Daoy (cell line): Measurements from ENCODE around the gene PAFAH2. TPM values are rescaled to one million over a fixed set of nuclear protein-coding genes. Genes with fewer than 3 reads are reported as not detected.
A peak's percentile ranks its signal among the peaks of the same experiment; 100 is the strongest.
"Not testable (repeated sequence)": the region's sequence is repeated elsewhere in the genome, so short reads cannot be mapped to it uniquely, and the experiment has no call there.

Experiments
- DNase-seq: peaks from one replicate; pipeline ENCODE4 v3.0.0-alpha.2; 2015; ENCODE audit warnings: low read depth
- total RNA-seq: library from RNA; depleted of rRNA; stranded (reverse); fragments of >200 nt; shearing (Covaris generic); gene quantifications from 2 replicates; pipeline ENCODE4 v1.2.3, GENCODE V29; 2014

PAFAH2 gene
- total RNA-seq, 1 experiment from 2014 or later: 7.7 TPM

DNA sequence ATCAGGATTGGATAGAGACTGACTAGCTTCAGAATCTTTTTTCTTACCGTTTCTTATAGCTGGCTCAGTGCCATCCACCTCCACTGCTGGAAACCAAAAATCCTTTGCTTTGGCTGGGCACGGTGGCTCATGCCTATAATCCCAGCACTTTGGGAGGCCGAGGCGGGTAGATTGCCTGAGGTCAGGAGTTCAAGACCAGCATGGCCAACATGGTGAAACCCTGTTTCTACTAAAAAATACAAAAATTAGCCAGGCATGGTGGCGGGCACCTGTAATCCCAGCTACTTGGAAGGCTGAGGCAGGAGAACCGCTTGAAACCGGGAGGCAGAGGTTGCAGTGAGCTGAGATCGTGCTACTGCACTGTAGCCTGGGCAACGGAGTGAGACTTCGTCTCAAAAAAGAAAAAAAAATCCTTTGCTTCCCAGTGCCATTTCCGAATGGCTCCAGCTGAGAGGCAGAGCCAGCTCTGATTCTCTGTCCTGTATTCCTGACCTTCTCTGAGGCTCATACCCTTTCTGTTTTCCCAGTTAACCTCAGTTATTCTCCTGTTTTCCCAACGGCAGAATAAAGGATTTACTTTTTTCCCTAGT is 65.0 kb downstream of the PAFAH2 start:
- DNase-seq: not testable (repeated sequence)

DNA sequence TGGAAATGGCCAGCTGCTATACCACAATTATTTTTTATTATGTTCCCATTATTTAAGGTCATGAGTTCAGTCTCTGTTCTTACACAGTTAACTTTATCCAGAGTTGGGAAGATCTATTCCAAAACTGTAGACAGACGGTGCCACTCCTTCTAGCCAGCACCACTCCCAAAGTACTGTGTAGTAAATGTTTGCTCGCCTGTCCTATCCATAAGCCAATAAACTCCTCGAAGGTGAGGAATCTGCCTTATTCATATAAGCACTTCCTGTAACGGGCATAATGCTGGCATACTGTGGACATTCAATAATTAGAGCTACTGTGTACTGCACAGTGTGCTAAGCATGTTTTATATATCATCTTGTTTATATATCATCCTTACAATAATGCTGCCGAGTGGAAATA is 65.5 kb downstream of the PAFAH2 start:
- DNase-seq: no peak

DNA sequence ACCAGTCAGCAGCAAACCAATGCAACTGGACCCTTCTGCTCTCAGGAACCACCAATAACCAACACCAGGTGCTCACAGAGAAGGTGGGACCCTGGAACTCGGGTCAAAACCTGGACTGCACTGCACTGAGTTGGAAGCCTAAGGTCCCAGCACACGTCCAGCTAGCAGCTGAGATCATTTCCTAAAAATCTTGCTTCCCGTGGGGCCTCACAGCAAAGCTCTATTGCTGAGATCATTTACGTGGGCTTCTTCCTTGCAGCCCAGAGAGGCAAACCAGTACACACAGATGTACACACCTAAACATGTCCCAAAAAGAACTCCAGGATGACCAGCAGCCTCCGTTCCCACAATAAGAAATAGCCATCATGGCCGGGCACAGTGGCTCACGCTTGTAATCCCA is 68.8 kb downstream of the PAFAH2 start:
- DNase-seq: no peak

DNA sequence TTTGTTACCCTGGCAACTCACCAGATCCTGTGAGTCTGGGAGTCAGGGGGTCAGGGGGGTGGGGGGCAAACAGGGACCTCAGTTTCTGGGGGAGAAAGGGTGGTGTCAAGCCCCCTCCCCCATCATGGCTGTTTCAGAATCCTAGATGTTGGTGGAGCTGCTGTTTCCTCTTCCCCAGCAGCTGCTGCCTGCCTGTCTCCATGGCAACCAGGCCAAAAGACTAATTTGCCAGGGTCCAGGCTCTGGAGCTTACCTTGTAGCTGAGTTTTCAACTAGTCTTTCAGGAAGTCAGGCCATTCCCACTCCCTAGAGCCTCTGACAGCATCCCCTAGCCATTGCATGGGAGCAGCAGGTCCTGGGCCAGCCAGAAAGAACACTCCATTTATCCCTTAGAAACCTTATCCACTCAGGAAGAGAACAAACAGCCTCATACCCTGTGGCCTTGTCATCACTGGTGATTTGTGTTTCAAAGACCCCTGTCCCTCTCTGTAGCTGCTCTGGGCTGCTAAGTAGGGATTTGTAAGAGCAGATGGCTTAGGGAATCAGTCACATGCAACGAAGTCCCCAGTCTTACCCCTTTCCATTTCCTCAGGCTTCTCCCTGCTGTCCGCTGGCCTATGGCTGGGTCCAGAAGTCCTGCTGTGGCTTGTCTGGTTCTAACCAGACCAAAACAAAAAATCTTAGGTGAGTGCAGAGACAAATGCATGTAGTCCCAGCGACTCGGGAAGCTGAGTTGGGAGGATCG is 70.2 kb downstream of the PAFAH2 start:
- no peak for DNase-seq

DNA sequence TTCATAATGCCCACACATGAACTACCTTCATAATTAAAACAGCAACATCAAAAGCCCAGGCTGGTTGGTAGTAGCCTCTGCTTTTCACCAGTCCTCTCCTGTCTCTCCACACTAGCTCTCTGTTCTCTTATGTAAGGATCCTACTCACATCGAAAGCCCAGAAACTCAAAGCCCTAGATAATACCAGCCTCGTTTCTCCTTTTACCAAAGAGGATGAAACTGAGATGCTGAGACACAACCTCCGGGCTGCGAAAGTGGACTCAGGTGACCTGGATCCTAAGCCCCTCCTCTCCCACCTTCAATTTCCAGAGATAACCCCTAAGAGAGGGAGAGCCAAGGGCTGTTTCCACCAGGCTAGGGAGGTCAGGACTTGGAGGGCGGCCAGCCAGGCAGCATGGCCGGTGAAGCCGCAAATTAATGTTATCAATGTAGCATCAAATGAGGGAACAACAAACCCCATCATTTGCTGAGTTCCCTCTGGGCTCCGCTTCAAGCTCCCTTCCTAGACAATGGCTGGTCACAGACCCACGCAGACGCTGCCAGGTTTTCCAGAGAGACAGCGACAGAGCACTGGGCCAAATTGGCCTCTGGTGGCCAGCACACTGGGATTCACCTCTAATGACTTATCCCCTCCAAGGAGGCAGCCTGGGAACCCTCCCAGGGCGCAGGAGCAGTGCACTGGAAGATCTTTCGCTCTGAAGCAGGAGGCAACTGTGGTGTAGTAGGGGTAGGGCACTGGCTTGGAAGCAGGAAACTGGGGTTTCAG is 70.9 kb downstream of the PAFAH2 start:
- DNase-seq: no peak

DNA sequence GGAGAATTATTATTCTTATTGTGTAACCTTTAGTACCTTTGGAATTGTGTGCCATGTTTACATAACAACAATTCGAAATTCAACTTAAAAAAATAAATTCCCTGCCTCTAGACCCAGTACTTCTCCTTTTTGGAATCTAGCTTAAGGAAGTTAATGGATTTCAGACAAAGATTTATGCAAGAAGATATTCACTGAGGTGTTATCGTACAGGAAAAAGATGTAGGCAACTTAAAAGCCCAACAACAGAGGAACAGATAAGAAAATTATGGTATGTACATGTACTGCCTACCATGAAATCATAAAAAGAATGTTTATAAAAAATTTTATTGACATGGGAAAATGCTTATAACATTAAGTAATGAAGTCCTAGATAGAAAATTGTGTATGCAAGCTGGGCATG is 73.4 kb downstream of the PAFAH2 start:
- no peak for DNase-seq

DNA sequence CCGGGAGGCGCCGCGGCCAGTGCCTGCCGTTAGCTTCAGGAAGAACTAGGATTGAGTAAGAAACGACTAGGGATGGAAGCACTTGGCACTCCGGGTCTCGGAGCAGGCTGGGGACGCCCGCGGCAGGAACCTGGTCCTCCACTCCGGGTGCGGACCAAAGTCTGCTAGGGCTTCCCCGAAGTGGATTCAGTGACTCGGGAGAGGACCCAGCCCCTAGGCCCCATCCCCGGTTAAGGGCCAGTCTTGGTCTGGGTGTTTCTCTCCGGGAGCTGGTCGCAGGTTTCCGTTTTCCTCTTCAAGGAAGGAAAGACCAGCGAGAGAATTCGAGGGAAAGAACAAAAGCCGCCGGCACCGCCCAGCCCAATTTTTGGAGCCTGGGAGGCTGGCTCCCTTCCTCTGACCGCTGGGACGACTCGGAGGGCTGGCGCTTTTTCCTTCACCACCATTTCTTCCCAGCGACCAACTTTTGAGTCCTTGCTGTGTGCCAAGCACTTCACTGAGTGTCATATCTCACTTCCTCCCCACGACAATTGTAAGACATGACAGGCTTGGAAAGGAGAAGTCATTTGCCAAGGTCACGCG is 74.8 kb downstream of the PAFAH2 start:
- DNase-seq: peak; percentile 44

DNA sequence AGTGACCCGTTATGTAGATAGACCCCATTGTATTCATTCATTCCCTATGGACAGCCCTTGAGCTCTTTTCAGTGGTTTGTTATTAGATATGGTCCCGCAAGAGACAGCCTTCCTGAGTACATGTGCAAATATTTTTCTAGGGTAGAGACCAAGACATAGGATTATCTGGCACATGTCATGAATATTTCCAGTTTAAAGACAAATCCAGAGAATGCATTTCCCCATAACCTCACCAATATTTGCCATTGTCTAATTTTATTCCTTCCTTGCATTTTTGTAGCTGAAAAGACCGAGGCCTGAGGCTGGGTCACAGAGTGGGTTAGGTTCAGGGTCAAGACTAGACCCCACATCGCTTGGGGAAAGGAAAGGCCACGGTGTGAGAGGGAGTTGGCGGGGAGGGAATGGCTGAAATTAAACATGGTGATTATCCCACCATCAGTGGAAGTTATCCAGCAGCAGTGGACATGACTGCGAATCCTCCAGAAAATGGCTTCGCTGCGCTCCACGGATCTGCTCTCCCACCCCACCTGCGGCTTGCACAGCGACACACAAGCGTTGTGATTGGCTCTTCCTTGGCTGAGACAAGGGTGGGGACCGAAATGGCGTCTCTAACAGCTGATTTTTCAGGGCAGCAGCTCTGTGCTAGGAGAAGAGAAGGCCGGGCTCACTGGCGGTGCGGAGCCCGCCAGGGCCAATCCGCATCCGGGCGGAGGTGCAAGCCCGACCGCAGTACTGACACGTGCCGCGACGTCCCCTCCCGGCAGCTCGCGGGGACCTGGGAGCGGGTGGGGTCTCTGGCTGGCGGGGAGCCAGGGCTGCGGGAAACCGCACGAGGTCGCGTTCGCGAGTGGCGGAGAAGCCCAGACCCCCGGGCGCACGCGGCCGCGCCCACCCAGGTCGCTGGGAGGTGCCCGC is 75.5 kb downstream of the PAFAH2 start:
- DNase-seq: peak; percentile 48

DNA sequence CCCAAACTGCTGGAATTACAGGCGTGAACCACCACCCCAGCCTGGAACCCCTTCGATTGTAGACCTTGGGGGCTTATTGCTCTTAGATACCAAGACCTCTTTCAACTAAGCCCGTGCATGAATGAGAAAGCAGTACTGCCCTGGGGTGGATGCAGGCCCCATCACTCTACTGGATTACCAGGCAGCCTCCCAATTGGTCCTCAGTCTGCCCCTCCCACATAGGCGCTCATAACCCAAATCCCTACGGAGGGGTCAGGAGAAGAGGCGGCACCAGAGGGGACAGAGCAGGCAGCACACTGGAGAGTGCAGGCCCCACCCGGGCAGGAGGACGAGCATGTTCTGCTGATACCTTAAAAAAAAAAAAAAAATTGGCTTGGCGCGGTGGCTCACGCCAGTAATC is 79.2 kb downstream of the PAFAH2 start:
- no peak for DNase-seq

DNA sequence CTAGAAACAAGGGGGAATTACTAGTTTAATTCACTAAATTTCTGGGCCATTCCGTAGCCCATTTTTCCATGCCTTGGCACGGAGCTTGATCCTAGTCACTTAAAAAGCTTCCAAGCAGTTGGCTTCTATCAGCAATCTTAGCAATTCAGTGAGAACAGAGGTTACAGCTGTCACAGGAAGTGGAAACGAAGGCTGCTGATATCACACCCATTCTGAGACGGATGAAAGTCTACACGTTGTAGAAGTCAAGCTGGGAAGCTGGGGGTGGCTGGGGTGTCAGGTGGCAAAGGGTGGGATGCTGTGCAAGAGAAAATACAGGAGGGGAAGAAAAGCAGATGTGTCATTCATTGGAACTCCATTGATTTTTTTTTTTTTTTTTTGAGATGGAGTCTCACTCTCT is 79.9 kb downstream of the PAFAH2 start:
- DNase-seq: no peak

DNA sequence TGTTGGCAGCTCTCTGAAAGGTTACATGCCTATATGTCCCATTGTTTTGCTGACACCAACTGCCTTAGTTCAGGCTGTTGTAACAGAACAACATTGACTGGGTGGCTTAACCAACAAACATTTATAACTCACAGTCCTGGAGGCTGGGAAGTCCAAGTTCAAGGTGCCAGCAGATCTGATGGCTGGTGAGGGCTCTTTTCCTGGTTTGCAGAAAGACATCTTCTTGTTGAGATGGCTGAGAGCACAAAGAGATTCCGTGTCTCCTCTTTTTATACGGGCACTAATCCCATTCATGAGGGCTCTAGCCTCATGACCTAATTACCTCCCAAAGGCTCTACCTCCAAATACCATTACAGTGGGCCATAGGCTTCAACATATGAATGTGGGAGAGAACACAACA is 81.4 kb downstream of the PAFAH2 start:
- no peak for DNase-seq

DNA sequence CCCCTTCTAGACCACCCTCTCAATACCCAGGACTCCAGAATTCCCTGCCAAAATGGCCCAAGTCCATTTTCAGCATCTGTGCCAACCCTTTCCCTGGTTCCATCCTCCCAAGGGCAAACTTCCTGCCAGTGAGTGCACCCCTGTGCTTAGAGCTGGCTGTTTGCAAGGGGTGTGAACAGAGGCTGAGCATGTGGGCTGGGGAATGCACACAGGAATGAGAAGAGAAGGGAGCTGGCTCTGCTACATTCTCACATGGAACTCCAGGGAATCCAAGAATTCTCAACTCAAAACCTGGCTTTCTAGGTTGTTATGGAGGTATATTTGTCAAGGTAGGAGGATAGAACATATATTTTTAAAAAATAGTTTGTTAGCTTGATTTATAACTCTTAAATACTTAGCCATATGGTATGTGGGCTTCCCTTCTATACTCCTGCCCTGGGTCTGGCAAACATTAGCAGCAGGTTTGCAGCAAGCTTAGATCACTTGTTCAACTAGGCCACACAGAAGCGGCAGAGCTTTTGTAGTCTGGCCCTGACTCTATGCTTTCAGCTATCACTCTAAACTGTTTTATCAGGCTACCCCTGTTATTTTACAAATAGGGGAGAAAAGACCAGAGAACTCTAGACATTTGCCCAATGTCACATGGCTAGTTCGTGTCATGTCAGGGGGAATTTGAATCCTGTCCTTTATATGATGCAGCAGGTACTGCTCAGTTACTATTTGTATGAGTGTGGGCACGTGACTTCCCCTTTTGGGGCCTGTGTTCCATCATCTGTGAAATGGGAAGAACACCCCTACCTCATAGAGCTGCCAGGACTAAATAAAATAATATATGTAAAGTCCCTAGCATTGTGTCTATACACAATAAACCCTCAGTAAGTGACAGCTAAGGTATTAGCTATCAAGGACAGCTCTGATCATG is 83.5 kb downstream of the PAFAH2 start:
- no peak for DNase-seq

DNA sequence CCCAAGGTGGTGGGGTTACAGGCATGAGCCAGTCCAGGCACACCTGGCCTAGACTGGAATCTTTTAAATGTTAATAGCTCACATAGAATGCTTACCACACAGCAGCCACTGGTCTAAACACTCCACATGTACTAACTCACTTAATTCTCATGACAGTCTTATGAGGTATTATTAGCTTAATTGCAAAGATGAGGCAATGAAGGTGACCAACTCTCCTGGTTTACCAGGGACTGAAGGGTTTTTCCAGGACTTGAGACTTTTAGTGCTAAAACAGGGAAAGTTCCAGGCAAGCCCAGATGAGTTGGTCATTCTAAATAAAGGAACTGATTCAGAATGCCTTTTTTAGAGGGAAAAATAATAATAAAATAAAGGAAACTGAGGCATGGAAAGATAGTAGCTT is 84.7 kb downstream of the PAFAH2 start:
- no peak for DNase-seq

DNA sequence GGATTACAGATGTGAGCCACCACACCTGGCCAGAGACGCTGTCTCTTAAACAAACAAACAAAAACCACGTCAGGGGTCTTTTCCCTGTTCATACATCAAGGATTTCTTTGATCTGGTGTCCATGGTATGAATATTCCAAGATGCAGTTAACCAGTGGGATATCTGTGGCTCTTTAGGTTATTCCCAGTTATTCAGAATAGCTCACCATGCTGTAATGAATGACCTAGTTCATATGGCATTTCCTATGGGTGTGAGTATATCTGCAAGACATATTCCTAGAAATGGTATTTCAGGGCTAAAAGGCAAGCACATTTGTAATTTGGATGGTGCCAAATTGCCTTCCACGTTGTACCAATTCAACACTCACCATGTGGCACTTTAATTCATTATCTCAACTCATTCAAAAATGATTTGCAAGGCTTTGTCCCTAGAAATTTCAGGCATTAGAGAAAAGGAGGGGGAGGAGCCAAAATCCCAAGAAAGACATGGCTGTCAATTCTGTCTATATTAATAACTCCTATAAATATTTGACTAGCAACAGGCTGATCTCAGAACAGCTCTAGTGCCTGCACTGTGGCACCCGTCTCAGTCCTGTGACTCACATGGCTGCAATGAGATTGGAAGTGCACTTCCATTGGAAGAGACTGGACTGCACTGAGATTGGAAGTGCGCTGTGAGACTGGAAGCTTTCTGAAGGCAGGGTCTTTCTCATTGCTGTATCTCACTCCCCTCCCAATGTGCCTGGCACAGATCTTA is 85.6 kb downstream of the PAFAH2 start:
- peak; percentile 59 for DNase-seq

DNA sequence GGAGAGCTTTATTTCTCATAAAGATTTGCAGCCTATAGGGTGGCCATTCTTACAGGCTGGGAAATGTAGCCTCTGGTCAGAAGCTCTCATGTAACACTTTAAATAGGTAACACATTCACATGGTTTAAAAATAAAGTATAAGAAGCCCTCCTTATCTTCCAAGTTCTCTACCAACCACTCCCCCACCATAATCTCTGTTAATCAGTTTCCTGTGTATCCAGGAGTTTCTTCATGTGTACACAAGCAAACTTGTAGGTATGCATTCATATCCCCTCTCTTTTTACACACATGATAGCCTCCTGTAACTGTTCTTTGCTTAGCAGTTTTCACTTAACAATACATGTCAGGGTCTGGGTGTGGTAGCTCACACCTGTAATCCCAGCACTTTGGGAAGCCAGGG is 86.7 kb downstream of the PAFAH2 start:
- no peak for DNase-seq
